Stimulated activated memory B cell treated with anti-CD40 and anti-IgM and Interleukin-4, amounts not matched to agents 10 μg/mL and 1 μg/mL and 100 μg/mL, for 72 hours (primary cell): ENCODE measurements around the gene SRPX2.

ENCODE experiments used
- ATAC-seq: fragments of 150-1000 bp; cut with Tn5 transposase; 2 replicates; pipeline ENCODE4 v1.10.0; 2021
- H3K27ac Mint-ChIP-seq: one replicate; pipeline ENCODE4 v1.8.0; 2022; ENCODE audit warnings: mild to moderate bottlenecking, mixed read lengths
- H3K27me3 Mint-ChIP-seq: one replicate; pipeline ENCODE4 v1.8.0; 2022; ENCODE audit warnings: mixed read lengths
- H3K36me3 Mint-ChIP-seq: one replicate; pipeline ENCODE4 v1.8.0; 2022; ENCODE audit warnings: mixed read lengths
- H3K4me1 Mint-ChIP-seq: one replicate; pipeline ENCODE4 v1.8.0; 2022; ENCODE audit warnings: mixed read lengths
- H3K4me3 Mint-ChIP-seq: one replicate; pipeline ENCODE4 v1.8.0; 2022; ENCODE audit warnings: mild to moderate bottlenecking, moderate library complexity, mixed read lengths
- H3K9me3 Mint-ChIP-seq: one replicate; pipeline ENCODE4 v1.8.0; 2022; ENCODE audit warnings: mixed read lengths

The SRPX2 gene

GRCh38 chrX:100643956-100644860, at the start of gene SRPX2:
TSS of gene SRPX2 (plus strand) at chrX:100644199. CDS start at chrX:100646323, 2,124 bp downstream.
- no peak for ATAC-seq
- Mint-ChIP-seq H3K9me3 (no peaks in the 10 kb centered on the region), H3K27me3 (peaks cover 61% of the 10 kb centered on the region), H3K36me3 (no peaks in the 10 kb centered on the region), H3K4me3 (no peak within 1 kb of the TSS), H3K27ac (no peak within 1 kb of the TSS), H3K4me1 (peaks cover 6% of the 10 kb centered on the region)

- Mint-ChIP-seq H3K27me3 (no peaks in the 10 kb centered on the region), H3K9me3 (no peaks in the 10 kb centered on the region), H3K27ac (no peak overlapping the region), H3K4me1 (no peaks in the 10 kb centered on the region), H3K36me3 (no peaks in the 10 kb centered on the region), H3K4me3 (no peak overlapping the region)
- ATAC-seq, result no peak
These were observed 47.4 kb upstream of the SRPX2 start for GRCh38 chrX:100596601-100597000.

- Mint-ChIP-seq H3K27ac (no peak overlapping the region), H3K9me3 (no peaks in the 10 kb centered on the region), H3K4me3 (no peak overlapping the region), H3K4me1 (no peaks in the 10 kb centered on the region), H3K36me3 (no peaks in the 10 kb centered on the region), H3K27me3 (peaks cover 10% of the 10 kb centered on the region)
- no peak for ATAC-seq
These were observed 44.5 kb upstream of the SRPX2 start for GRCh38 chrX:100599456-100599855.

GRCh38 chrX:100600340-100600739, 43.7 kb upstream of the SRPX2 start:
- ATAC-seq, result no peak
- H3K27me3 Mint-ChIP-seq, result peaks cover 12% of the 10 kb centered on the region
- no peak overlapping the region for H3K4me3 Mint-ChIP-seq
- no peaks in the 10 kb centered on the region for H3K4me1 Mint-ChIP-seq
- no peaks in the 10 kb centered on the region for H3K9me3 Mint-ChIP-seq
- H3K27ac Mint-ChIP-seq, result no peak overlapping the region
- H3K36me3 Mint-ChIP-seq, result no peaks in the 10 kb centered on the region

GRCh38 chrX:100600758-100601157, 43.2 kb upstream of the SRPX2 start:
- no peak for ATAC-seq
- no peak overlapping the region for H3K4me3 Mint-ChIP-seq
- H3K4me1 Mint-ChIP-seq, result no peaks in the 10 kb centered on the region
- no peaks in the 10 kb centered on the region for H3K36me3 Mint-ChIP-seq
- no peak overlapping the region for H3K27ac Mint-ChIP-seq
- peaks cover 12% of the 10 kb centered on the region for H3K27me3 Mint-ChIP-seq
- no peaks in the 10 kb centered on the region for H3K9me3 Mint-ChIP-seq

GRCh38 chrX:100606753-100607152, 37.2 kb upstream of the SRPX2 start:
- Mint-ChIP-seq H3K4me1 (no peaks in the 10 kb centered on the region), H3K4me3 (no peak overlapping the region), H3K27me3 (peaks cover 12% of the 10 kb centered on the region), H3K9me3 (no peaks in the 10 kb centered on the region), H3K27ac (no peak overlapping the region), H3K36me3 (no peaks in the 10 kb centered on the region)
- peak; percentile 48 for ATAC-seq

- no peak for ATAC-seq
- no peaks in the 10 kb centered on the region for H3K4me1 Mint-ChIP-seq
- no peaks in the 10 kb centered on the region for H3K9me3 Mint-ChIP-seq
- H3K36me3 Mint-ChIP-seq, result no peaks in the 10 kb centered on the region
- H3K4me3 Mint-ChIP-seq, result no peak overlapping the region
- H3K27ac Mint-ChIP-seq, result no peak overlapping the region
- peaks cover 16% of the 10 kb centered on the region for H3K27me3 Mint-ChIP-seq
These were observed 34.4 kb upstream of the SRPX2 start for GRCh38 chrX:100609591-100609990.

- ATAC-seq, result no peak
- H3K9me3 Mint-ChIP-seq, result no peaks in the 10 kb centered on the region
- peaks cover 23% of the 10 kb centered on the region for H3K27me3 Mint-ChIP-seq
- H3K27ac Mint-ChIP-seq, result no peak overlapping the region
- no peaks in the 10 kb centered on the region for H3K36me3 Mint-ChIP-seq
- H3K4me3 Mint-ChIP-seq, result no peak overlapping the region
- H3K4me1 Mint-ChIP-seq, result no peaks in the 10 kb centered on the region
These were observed 32.0 kb upstream of the SRPX2 start for GRCh38 chrX:100611951-100612350.

- peaks cover 23% of the 10 kb centered on the region for H3K27me3 Mint-ChIP-seq
- no peak overlapping the region for H3K4me3 Mint-ChIP-seq
- H3K27ac Mint-ChIP-seq, result no peak overlapping the region
- H3K4me1 Mint-ChIP-seq, result no peaks in the 10 kb centered on the region
- peak; percentile 74 for ATAC-seq
- no peaks in the 10 kb centered on the region for H3K36me3 Mint-ChIP-seq
- no peaks in the 10 kb centered on the region for H3K9me3 Mint-ChIP-seq
These were observed 29.0 kb upstream of the SRPX2 start for GRCh38 chrX:100615005-100615404.

GRCh38 chrX:100623001-100623400, 21.0 kb upstream of the SRPX2 start:
- no peaks in the 10 kb centered on the region for H3K9me3 Mint-ChIP-seq
- H3K27ac Mint-ChIP-seq, result no peak overlapping the region
- no peak for ATAC-seq

GRCh38 chrX:100625985-100626491, 18.0 kb upstream of the SRPX2 start:
- Mint-ChIP-seq H3K27ac (no peak overlapping the region), H3K4me1 (peaks cover 8% of the 10 kb centered on the region), H3K27me3 (no peaks in the 10 kb centered on the region), H3K4me3 (no peak overlapping the region), H3K36me3 (no peaks in the 10 kb centered on the region), H3K9me3 (no peaks in the 10 kb centered on the region)
- ATAC-seq, result peak; percentile 83

More at GRCh38 chrX:100623001-100623400, 21.0 kb upstream of the SRPX2 start:
- H3K36me3 Mint-ChIP-seq, result no peaks in the 10 kb centered on the region
- H3K27me3 Mint-ChIP-seq, result no peaks in the 10 kb centered on the region
- peaks cover 8% of the 10 kb centered on the region for H3K4me1 Mint-ChIP-seq
- H3K4me3 Mint-ChIP-seq, result no peak overlapping the region

- H3K9me3 Mint-ChIP-seq, result no peaks in the 10 kb centered on the region
- ATAC-seq, result no peak
- H3K27ac Mint-ChIP-seq, result no peak overlapping the region
- peaks cover 25% of the 10 kb centered on the region for H3K27me3 Mint-ChIP-seq
- no peaks in the 10 kb centered on the region for H3K36me3 Mint-ChIP-seq
- no peak overlapping the region for H3K4me3 Mint-ChIP-seq
- peaks cover 10% of the 10 kb centered on the region for H3K4me1 Mint-ChIP-seq
These were observed 9.0 kb upstream of the SRPX2 start for GRCh38 chrX:100635040-100635439.

GRCh38 chrX:100635989-100636320, 8.0 kb upstream of the SRPX2 start:
- H3K4me1 Mint-ChIP-seq, result peaks cover 10% of the 10 kb centered on the region
- no peaks in the 10 kb centered on the region for H3K9me3 Mint-ChIP-seq
- no peak overlapping the region for H3K4me3 Mint-ChIP-seq
- ATAC-seq, result no peak
- H3K36me3 Mint-ChIP-seq, result no peaks in the 10 kb centered on the region
- peaks cover 34% of the 10 kb centered on the region for H3K27me3 Mint-ChIP-seq
- no peak overlapping the region for H3K27ac Mint-ChIP-seq

GRCh38 chrX:100636321-100636991, 7.5 kb upstream of the SRPX2 start, which contains the start of gene TSPAN6:
TSS of gene TSPAN6 (minus strand) at chrX:100636806. CDS start at chrX:100636694, 112 bp downstream.
- Mint-ChIP-seq H3K27ac (no peak within 1 kb of the TSS), H3K27me3 (peaks cover 39% of the 10 kb centered on the region), H3K9me3 (no peaks in the 10 kb centered on the region), H3K36me3 (no peaks in the 10 kb centered on the region), H3K4me1 (peaks cover 10% of the 10 kb centered on the region), H3K4me3 (peak within 1 kb of the TSS; percentile 87)
- ATAC-seq, result peak; percentile 70

- peaks cover 63% of the 10 kb centered on the region for H3K27me3 Mint-ChIP-seq
- H3K27ac Mint-ChIP-seq, result no peak overlapping the region
- peaks cover 6% of the 10 kb centered on the region for H3K4me1 Mint-ChIP-seq
- H3K9me3 Mint-ChIP-seq, result no peaks in the 10 kb centered on the region
- ATAC-seq, result no peak
- no peaks in the 10 kb centered on the region for H3K36me3 Mint-ChIP-seq
- H3K4me3 Mint-ChIP-seq, result no peak overlapping the region
These were observed 1.7 kb upstream of the SRPX2 start for GRCh38 chrX:100642290-100642689.
